ENCODE measurements around the gene NAPG.
"Not testable (repeated sequence)": the region's sequence is repeated elsewhere in the genome, so short reads cannot be mapped to it uniquely, and the experiment has no call there.

Gene NAPG

DNA sequence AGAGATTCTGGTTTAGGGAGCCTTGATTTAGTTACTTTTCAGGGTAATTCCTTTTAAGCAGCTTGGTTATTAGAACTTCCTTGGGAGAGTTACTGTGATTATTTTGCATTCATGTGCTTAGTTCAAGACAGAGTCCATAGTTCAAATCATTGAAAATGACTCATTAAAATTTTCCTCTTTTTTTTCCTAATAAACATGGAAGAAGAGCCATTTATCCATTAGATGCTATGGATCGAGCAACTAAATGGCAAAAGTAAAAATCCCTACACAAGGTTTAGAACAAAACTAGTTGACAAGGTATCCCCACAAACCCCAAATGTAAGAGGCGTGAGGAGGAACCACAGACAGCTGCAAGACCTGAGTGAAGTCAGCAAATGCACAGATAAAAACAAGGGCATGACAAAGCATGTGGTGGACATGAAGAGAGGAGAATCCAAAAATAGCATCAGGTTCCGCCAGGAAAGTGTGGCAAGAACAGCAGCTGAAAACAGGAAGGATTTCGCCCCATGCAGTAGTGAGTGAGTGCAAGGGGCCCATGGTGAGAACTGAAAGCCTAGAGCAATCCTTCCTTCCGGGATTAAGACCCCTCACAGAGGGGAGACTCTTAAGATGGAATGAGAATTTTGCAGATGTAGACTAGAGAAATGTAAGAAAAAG, 67.7 kb downstream of the NAPG start:
- not testable (repeated sequence) for H3K4me1 Mint-ChIP-seq; ATAC-seq (ENCODE audit: low read depth); H3K9me3 Mint-ChIP-seq; H3K27ac Mint-ChIP-seq; H3K36me3 Mint-ChIP-seq; DNase-seq (ENCODE audit: low spot score in 2 of 2); H3K4me3 Mint-ChIP-seq; H3K27me3 Mint-ChIP-seq

DNA sequence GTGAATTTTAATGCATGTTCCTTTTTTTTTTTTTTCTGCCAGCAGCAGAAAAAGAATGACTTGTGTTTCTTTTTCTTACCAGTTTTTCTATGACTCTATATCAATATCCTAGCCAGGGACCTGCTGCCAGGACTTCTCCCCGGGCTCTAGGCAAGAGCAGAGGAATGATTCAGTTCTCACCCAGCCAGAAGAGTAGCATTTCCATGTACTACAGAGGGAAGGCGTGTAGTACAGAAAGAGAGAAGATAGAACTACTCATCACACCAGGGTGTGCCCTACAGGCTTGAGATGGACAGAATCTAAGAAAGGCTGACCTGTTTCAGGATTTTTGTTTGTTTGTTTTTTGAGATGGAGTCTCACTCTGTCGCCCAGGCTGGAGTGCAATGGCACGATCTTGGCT, 70.1 kb downstream of the NAPG start:
- not testable (repeated sequence) for H3K4me1 Mint-ChIP-seq; H3K4me3 Mint-ChIP-seq; ATAC-seq (ENCODE audit: low read depth); H3K27me3 Mint-ChIP-seq; H3K36me3 Mint-ChIP-seq; DNase-seq (ENCODE audit: low spot score in 2 of 2); H3K27ac Mint-ChIP-seq; H3K9me3 Mint-ChIP-seq

DNA sequence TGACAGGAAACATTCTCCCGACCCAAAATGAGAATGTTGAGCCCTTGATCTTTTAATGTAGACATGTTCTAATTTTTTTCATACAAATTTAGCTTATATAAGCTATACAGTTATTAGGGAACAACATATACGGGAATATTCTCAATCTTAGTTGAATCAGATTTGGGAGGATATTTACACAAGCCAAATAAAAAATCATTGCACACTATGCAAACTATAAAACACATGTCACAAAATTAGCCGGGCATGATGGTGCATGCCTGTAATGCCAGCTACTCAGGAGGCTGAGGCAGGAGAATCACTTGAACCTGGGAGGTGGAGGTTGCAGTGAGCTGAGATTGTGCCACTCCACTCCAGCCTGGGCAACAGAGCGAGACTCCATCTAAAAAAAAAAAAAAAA, 71.9 kb downstream of the NAPG start:
- not testable (repeated sequence) for ATAC-seq (ENCODE audit: low read depth); H3K4me1 Mint-ChIP-seq; H3K9me3 Mint-ChIP-seq; H3K27ac Mint-ChIP-seq; DNase-seq (ENCODE audit: low spot score in 2 of 2); H3K4me3 Mint-ChIP-seq; H3K36me3 Mint-ChIP-seq; H3K27me3 Mint-ChIP-seq

DNA sequence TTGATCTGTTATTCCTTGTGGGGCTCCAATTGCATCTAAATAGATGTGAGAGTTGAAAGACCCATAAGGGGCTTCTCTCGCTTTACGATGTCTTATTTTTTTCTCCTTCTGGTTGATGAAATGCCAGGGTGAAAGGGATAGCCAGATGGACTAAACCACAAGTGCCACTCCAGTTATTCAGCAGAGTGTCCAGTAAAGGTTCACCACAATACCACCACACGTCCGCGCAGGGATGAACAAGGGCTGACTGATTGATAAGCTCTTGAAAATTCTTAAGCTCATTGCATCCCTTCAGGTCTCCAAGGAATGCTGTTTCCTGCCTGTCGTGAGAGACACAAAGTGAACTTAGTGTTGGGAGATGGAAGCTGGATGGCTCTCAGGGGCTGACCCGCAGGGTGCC, 74.9 kb downstream of the NAPG start:
- H3K4me1 Mint-ChIP-seq; DNase-seq (ENCODE audit: low spot score in 2 of 2); H3K27ac Mint-ChIP-seq; H3K36me3 Mint-ChIP-seq; H3K27me3 Mint-ChIP-seq; H3K9me3 Mint-ChIP-seq; ATAC-seq (ENCODE audit: low read depth); H3K4me3 Mint-ChIP-seq: not testable (repeated sequence)

Data from memory B cell (primary cell).